HG03175 (cell line): Measurements from ENCODE around the gene CEP135.
"Not testable (repeated sequence)": the region's sequence is repeated elsewhere in the genome, so short reads cannot be mapped to it uniquely, and the experiment has no call there.

Experiments
- ATAC-seq: cut with Tn5 transposase; IDR thresholded peaks from one replicate; pipeline ENCODE4 v1.9.1; 2021; ENCODE audit warnings: mild to moderate bottlenecking, moderate library complexity; ENCODE audit not compliant: unreplicated experiment

Gene CEP135, protein sequence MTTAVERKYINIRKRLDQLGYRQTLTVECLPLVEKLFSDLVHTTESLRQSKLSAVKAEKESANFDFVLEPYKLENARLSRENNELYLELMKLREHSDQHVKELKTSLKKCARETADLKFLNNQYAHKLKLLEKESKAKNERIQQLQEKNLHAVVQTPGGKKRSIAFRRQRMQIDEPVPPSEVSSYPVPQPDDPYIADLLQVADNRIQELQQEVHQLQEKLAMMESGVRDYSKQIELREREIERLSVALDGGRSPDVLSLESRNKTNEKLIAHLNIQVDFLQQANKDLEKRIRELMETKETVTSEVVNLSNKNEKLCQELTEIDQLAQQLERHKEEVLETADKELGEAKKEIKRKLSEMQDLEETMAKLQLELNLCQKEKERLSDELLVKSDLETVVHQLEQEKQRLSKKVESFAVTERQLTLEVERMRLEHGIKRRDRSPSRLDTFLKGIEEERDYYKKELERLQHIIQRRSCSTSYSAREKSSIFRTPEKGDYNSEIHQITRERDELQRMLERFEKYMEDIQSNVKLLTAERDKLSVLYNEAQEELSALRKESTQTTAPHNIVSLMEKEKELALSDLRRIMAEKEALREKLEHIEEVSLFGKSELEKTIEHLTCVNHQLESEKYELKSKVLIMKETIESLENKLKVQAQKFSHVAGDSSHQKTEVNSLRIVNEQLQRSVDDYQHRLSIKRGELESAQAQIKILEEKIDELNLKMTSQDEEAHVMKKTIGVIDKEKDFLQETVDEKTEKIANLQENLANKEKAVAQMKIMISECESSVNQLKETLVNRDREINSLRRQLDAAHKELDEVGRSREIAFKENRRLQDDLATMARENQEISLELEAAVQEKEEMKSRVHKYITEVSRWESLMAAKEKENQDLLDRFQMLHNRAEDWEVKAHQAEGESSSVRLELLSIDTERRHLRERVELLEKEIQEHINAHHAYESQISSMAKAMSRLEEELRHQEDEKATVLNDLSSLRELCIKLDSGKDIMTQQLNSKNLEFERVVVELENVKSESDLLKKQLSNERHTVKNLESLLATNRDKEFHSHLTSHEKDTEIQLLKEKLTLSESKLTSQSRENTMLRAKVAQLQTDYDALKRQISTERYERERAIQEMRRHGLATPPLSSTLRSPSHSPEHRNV

GRCh38 chr4:55948726-55949481 is at the start of gene CEP135:
CEP135 (plus strand) TSS chr4:55948945; CDS start chr4:55952131, 3,186 bp downstream.
- peak; percentile 70 for ATAC-seq

DNA sequence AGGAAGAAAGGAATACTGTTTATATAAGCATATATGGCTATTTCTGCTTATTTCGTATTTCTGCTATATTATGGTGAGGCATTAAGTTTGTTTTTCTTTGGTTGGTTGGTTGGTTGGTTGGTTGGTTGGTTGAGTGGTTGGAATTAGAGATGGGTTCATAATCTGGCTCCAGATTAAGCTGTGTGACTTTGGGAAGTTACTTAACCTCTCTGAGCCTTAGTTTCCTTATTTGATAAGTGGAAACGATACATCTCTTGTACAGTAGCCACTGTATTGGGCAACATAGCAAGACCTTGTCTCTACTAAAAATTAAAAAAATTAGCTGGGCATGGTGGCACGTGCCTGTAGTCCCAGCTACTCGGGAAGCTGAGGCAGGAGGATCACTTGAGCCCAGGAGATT is 46.1 kb upstream of the CEP135 start:
- ATAC-seq: no peak

GRCh38 chr4:55903577-55903976 is 45.2 kb upstream of the CEP135 start:
- ATAC-seq: no peak

DNA sequence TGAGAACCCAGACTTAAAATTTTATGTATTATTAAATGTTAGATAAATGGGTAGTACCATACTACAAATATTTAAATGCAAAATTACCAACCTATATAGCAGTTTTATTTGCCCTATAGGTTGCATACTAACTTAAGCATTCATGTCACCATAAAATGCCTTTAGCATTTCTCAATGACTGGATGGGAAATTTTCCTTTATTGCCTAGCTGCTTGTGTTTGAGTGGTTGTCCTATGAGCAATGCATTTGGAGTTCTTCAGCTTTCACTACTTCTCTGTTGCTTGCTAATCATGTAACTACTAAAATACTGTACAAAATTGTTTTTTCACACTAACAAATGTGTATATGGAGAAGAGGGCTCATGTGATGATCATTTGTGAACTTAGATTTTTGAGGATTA is 44.2 kb upstream of the CEP135 start:
- no peak for ATAC-seq

DNA sequence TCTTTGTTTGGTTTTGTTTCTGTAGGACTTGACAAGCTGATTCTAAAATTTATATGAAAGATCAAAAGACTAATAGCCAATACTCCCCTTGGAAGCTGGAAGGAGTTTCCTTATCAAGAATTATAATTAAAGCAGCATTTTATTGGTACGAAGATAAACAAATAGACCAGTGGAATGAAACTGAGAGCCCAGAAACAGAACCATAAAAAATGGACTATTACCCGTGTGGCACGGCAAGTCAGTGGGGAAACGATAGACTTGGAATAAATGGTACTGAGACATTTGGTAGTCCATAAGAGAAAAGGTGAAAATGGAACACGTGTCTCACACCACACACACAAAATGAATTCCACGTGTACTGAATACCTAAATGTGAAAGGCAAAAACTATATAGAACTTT is 42.4 kb upstream of the CEP135 start:
- no peak for ATAC-seq

DNA sequence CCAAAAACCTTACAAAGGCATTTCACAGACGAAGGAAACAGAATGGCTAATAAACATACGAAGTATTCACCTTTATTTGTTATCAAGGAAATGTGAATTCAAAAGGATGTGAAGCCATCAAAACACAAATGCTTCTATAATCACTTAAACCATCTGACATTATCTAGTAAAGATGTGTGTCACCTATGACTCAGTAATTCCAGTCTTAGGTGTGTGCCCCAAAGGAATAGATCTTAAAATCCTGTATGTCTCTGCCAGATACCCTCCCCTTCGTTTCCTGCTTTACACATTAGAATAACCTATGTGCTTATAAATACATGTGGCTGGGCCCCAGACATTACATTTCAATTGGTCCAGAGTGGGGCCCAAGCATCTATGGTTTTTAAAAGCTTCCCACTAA is 41.8 kb upstream of the CEP135 start:
- ATAC-seq: no peak

GRCh38 chr4:55907469-55907868 is 41.3 kb upstream of the CEP135 start:
- ATAC-seq: peak; percentile 50

DNA sequence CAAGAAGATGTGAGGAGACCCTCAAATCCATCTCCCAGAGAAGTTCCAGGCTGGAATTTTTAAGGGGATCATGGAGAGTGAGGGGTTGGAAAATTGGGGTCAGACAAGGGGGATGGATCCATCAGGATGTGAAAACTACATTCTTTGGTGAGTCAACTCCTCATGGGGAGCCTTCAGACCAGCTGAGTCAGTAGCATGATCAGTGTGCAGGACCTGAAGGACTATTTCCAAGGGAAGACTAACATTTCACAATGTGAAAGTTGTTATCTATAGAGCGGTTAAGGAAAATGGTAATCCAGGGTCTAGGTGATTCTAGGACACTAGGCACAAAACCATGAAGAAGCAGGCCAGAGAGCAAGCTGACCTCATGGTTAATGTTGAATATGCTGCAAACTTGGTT is 38.6 kb upstream of the CEP135 start:
- ATAC-seq: no peak

GRCh38 chr4:55912249-55912648 is 36.5 kb upstream of the CEP135 start:
- ATAC-seq: no peak

DNA sequence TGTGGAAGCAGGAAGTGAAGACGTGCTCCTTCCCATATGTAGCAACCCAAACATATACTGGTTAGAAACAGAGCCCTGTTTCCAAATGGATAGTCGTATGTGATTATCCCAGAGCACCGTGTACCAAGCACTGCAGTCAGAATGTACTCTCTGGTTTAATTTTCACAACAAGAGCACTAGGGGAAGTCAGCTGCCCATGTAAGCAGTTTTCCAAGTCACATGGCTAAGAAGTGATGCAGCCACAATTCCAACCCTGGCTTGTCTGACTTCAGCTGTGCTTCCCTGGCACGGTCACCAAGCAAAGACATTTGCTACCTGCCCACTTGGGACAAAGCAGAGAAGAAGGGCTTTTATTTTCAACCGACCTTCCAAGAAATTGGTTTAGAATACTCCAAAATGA is 28.2 kb upstream of the CEP135 start:
- ATAC-seq: no peak

DNA sequence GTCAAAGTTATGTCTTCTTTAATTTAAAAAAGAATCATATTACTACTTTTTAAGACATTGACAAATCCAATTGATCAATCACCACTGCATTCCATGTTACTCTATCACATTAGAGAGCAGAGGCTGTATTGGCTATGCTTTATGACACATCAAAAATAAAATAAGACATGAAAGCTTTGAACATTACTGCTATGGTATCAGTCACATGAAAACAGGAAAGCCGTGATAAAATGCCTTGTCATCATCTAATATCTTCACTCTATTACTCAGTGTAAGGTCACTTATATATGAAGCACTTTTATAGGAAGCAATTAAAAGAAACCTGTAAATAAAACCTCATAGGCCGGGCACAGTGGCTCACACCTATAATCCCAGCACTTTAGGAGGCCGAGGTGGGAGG is 27.7 kb upstream of the CEP135 start:
- ATAC-seq: no peak

DNA sequence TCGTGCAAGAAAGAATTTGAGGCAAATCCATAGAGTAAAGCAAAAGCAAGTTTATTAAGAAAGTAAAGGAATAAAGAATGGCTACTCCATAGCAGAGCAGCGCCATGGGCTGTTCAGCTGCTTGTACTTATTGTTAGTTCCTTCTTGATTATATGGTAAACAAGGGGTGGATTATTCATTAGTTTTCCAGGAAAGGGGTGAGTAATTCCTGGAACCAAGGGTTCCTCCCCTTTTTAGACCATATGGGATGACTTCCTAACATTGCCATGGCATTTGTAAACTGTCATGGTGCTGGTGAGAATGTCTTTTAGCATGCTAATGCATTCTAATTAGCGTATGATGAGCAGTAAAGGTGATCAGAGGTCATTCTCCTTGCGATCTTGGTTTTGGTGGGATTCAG is 23.5 kb upstream of the CEP135 start:
- no peak for ATAC-seq

GRCh38 chr4:55926610-55927009 is 22.1 kb upstream of the CEP135 start:
- ATAC-seq: no peak

- no peak for ATAC-seq
Observed at GRCh38 chr4:55927803-55928437, 20.8 kb upstream of the CEP135 start.

DNA sequence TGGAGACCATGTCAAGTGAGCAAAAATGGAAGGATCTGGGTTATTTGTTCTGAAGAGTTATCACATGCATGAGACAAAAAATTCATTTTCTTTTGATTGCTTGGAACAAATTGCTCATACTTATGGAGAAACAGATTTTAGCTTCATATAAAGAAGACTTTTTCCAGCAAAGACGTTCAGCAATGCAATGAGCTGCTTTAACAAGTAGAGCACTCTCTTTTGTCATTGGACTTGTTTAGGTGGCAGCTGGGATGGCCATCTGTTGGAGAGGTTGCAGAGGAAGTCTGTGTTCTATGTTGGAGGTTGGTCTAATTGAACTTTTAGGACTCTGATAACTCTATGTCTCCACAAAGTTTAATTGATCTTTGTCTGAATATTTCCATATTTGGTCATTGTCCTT is 19.9 kb upstream of the CEP135 start:
- no peak for ATAC-seq

GRCh38 chr4:55931043-55931442 is 17.7 kb upstream of the CEP135 start:
- ATAC-seq: no peak

- ATAC-seq: no peak
Observed at GRCh38 chr4:55931833-55932232, 16.9 kb upstream of the CEP135 start.

DNA sequence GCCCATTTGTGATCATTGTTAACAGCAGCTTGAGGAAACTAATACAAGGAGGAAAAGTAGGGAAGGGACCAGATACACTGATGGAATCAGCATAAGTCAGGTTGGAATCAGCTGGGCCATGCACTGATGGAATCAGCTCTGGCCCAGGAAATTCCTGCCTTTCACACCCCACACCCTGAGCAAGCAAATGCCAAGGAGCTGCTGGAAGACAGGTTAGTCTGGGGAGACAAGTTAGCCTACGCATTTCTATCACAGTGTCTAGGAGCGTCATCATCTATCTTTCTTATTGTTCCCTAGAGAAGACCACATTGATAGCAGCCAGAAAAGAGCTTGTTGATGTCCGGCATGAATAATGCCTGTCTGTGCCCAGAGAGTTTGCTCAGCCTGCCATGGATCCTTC is 16.2 kb upstream of the CEP135 start:
- no peak for ATAC-seq

GRCh38 chr4:55933611-55934010 is 15.1 kb upstream of the CEP135 start:
- ATAC-seq: no peak

GRCh38 chr4:55935907-55936306 is 12.8 kb upstream of the CEP135 start:
- ATAC-seq: not testable (repeated sequence)
